GM11168 (cell line): ENCODE results near the gene SLC17A2.
"Not testable (repeated sequence)": the region's sequence is repeated elsewhere in the genome, so short reads cannot be mapped to it uniquely, and the experiment has no call there.

ENCODE experiments used
- in situ Hi-C: fragments of 300-500 bp; cut with MboI; formaldehyde crosslinking; loops from one replicate; pipeline ENCODE4 v1.12.0; 2022; ENCODE audit warnings: low sequenced_read_pairs; ENCODE audit not compliant: unreplicated experiment

The SLC17A2 gene

DNA sequence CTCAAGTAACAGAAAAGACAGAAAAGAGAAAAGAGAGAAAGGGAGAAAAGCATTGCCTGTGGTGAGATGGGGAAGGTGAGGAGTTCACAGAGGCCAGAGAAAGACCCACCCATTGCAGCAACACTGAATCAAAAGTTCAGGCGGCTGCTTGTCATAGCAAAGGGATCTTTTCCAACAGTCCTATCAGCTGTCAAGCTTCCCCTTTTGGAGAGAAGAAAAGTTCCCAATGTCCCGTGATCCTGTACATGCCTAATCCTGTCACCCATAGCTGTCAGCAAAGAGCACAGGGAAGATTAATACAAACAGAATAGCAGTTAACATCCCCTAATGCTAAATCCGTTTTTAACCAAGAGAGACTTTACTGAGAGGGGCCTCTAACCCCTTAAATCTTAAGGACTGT is 23.2 kb upstream of the SLC17A2 start:
- in situ Hi-C loops: no loop called here

- in situ Hi-C loops: no loop called here
Measured at GRCh38 chr6:25952535-25952934, 22.0 kb upstream of the SLC17A2 start.

DNA sequence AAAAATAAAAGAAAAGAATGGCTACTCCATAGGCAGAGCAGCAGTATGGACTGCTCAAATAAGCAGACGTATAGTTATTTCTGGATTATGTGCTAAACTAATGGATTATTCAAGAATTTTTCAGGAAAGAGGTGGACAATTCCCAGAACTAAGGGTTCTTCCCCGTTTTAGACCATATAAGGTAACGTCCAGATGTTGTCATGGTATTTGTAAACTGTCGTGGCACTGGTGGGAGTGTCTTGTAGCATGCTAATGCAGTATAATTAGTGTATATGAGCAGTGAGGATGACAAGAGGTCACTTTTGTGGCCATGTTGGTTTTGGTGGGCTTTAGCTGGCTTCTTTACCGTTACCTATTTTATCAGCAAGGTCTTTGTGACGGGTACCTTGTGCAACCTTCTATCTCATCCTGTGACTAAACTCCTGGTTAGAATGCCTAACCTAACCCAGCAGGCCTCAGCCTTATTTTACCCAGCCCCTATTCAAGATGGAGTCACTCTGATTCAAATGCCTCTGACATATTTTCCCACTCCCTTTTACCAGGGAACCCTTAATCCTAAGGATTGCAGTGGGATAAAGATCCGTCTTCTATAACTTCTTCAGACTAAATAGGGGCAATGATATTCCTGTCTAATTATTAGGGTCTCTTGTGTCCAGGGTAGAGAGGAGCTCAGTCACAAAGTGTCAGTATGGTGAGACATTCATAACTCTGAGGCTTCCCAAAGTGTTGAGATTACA is 21.0 kb upstream of the SLC17A2 start:
- in situ Hi-C loops: no loop called here

- in situ Hi-C loops: no loop called here
Measured at GRCh38 chr6:25950297-25950696, 19.8 kb upstream of the SLC17A2 start.

DNA sequence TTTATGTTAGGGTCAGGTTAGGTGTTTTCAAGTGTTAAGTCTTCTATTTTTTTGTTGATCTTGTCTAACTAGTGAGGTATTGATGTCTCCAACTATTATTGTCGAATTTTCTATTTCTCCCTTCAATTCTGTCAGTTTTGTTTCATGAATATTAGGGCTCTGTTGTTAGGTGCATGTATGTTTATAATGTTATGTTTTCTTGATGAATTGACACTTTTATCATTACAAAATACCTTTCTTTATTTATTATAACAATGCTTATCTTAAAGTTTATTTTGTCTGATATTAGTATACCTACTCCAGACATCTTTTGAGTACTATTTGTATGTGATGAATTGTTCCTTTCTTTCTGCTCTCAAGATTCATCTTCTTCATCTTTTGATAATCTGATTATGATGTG is 19.2 kb upstream of the SLC17A2 start:
- in situ Hi-C loops: no loop called here

- in situ Hi-C loops: not testable (repeated sequence)
Measured at GRCh38 chr6:25947492-25947891, 17.0 kb upstream of the SLC17A2 start.

DNA sequence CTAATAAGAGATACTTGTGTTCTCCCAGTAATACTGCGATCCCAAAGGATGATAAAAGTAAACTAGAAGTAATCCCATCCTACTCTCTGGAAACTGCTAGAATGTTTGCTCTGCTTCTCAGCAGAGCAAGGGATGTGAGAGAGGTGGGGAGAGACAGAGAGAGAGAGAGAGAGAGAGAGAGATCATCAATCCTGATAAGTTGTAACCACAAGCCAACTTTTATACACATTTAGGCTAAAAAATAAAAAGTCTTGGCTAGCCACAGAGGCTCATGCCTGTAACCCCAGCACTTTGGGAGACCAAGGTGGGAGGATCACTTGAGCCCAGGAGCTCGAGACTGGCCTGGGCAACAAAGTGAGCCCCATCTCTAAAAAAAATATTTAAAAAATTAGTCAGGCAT is 16.1 kb upstream of the SLC17A2 start:
- in situ Hi-C loops: no loop called here

DNA sequence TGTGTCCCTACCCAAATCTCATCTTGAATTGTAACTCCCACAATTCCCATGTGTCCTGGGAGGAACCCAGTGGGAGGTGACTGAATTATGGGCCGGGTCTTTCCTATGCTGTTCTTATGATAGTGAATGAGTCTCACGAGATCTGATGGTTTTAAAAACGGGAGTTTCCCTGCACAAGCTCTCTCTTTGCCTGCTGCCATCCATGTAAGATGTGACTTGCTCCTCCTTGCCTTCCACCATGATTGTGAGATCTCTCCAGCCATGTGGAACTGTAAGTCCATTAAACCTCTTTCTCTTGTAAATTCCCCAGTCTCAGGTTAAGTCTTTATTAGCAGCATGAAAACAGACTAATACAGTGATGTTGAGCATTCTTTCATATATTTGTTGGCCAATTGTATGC is 15.2 kb upstream of the SLC17A2 start:
- in situ Hi-C loops: not testable (repeated sequence)

GRCh38 chr6:25944688-25945574 is 14.4 kb upstream of the SLC17A2 start:
- in situ Hi-C loops: no loop called here

DNA sequence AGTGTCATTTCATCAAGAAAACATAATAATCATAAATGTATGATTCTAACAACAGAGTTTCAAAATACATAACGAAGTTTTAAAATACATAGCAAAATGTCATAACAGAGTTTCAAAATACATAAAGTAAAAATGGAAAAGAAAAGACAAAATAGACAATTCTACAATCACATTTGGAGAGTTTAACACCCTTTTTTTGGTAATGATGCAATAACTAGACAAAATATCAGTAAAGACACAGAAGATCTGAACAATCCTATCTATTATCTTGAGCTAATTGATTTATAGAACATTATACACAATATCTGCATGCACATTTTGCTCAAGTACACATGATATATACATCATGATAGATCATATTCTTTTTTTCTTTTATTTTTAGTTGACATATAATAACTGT is 13.4 kb upstream of the SLC17A2 start:
- in situ Hi-C loops: no loop called here

DNA sequence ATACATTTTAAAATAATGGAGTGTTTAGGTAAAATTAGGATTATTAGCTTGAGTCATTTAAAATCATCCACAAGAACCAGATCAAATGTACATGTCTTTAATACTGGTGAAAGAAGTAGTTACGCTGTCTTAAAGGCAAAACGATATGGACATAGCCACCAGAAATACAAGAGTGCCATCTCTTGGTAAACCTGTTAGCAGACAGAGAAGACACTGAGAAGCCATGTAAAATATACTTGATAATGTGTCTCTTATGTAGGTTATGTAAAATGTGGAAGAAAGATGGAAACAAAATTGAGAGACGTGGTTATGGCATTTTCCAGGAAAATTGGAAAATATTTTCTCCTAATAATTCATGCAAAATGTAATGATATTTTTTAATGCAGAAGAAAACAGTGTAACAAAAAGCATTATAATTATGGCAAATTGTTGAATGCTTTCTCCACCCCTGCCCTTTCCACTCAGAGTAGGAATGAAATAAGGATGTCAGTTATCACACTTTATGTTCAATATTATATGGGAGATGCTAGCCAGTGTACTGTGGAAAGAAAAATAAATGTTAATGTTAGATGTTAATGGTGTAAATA is 12.2 kb upstream of the SLC17A2 start:
- in situ Hi-C loops: no loop called here

DNA sequence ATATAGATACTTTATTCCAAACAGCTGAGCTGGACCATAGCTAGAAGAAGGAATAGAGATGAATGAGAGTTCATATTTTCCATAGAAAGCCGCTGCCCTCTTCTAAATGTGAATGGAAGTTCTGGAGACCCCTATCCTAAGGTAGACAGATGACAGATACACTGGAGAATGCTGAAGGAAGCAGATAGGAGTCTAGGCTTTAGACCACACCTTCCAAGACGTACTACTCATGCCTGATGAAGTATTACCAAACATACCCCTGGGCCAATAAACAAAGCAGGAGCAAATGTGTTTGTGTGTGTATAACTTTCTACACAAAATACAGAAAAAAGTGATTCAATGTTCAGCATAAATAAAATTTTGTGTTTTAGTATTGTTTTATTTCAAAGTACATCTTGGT is 9.1 kb upstream of the SLC17A2 start:
- in situ Hi-C loops: no loop called here

GRCh38 chr6:25935953-25936352 is 5.5 kb upstream of the SLC17A2 start:
- in situ Hi-C loops: no loop called here

DNA sequence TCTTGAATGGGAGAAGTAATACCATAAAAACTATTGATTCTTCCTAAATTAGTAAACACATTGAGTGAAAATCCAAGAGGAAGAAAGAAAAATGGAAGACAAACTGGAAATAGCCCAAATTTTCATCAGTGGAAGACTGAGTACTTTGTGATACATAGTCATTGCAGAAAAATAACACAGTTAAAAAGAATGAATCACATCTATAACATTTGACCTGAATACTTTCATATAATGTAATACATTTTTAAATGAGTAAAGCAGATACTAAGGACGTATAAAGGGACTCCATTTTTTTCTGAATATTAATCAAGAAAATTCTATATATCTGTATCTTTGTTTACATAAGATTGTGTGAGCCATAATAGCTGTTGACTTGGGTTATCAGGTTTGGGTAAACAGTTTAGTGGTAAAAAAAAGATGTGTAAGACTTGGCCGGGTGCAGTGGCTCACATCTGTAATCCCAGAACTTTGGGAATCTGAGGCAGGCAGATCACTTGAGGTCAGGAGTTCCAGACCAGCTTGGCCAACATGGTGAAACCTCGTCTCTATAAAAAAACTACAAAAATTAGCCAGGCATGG is 4.3 kb upstream of the SLC17A2 start:
- in situ Hi-C loops: no loop called here

DNA sequence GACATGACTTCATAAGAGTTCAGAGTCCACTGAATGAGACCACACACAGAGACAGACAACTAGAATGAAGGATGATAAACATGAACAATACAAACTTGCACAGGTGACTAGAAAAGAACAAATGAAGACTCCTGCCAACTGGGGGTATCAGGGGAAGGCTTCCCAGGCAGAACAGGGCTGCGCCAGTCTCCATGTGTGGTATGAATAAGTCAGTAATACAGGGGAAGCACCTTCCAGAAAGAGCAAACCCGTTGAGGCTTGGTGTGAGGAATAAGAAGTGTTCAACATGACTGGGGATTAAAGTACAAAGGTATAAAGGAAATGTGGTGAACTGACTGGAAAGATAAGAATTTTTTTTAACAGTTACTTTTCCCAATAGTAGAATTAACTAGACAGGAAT is 3.7 kb upstream of the SLC17A2 start:
- in situ Hi-C loops: no loop called here

DNA sequence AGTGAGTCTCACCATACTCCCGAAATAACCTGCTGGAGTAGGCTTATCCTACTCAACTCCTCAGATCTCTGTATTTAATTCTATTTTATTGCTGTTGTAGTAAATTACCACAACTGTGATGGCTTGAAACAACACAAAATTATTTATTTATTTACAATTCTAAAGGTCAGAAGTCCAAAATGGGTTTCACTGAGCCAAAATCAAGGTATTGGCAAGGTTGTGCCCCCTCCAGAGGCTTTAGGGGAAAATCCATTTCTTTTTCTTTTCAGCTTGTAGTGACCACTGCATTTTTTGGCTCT is 869 bp upstream of the SLC17A2 start:
- in situ Hi-C loops: no loop called here

GRCh38 chr6:25929785-25930184 is 706 bp downstream of the SLC17A2 start:
- in situ Hi-C loops: not testable (repeated sequence)

DNA sequence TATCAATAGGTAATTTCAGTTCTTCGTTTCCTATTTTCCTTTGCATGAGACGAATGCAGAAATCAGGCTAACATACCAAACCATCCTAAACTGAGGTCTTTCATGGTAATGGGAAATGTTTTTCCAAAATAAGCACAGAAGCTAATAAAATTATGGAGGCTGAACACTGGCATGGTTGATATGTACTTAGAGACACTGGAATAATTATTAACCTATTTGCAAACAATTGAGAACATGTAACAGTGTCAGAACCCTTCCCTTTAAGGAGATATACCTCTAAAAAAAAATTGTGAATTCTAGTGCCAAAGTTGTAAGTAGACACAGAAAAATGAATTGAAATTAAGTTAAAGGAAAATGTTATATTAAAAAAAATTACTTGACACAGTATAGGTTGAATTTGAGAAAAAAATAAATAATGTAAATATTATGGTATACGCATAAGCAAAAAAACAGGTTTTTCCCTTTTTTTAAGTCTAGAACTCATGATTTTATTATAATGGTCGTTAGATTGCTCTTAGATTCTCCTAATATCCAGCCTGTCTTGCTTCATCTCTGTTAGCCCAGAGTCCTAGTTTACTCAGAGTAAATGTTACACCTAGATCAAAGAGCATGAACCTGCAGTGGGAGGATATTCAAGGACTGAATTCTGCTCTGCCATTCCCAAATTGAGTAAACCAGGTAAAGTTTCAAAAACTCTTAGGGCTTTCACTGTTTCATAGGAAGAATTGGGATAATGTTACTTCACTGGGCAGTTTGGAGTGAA is 1.7 kb downstream of the SLC17A2 start:
- in situ Hi-C loops: no loop called here

DNA sequence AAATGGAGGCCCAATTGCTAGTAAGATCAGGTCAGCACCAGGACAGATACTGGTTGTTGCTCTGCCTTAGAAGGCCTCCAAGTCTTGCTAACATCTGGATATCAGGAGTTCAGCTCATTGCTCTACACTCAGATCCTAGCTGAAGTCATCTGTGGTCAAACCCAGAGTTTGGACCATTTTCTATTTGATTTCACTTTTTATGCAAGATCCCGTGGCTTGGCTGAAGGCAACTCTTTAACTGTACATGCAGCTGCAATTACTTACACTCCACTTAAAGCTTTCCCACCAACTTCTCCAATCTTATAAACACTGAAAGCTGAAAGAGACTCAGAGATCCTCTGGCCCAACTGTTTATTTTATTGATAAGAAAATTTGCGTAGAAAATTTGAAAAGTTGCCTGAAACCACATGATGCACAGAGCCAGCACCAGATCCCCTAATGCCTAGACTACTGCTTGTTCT is 2.7 kb downstream of the SLC17A2 start:
- in situ Hi-C loops: no loop called here

GRCh38 chr6:25927178-25927577 is 3.3 kb downstream of the SLC17A2 start:
- in situ Hi-C loops: no loop called here
